Uterus (tissue), 4 donors: ENCODE data around the gene MDC1. TPM values are rescaled to one million over a fixed set of nuclear protein-coding genes. Genes with fewer than 3 reads are reported as not detected.

Experiments used
- DNase-seq, 2 donors: peaks; one replicate each; pipeline ENCODE4 v3.0.0-alpha.2; 2019 to 2020
- H3K27ac ChIP-seq, 2 donors: fragments of 200-600 bp; sonication (generic); 1 replicate in 1 of 2; 2 replicates in 1 of 2; pipeline ENCODE4 v1.5.1; 2016 to 2018
- H3K27me3 ChIP-seq, 2 donors: fragments of 200-600 bp; sonication (generic); one replicate each; pipeline ENCODE4 v1.5.1; 2018 to 2019; ENCODE audit warnings: control low read depth in 1 of 2
- H3K36me3 ChIP-seq, 2 donors: fragments of 200-600 bp; sonication (generic); one replicate each; pipeline ENCODE4 v1.5.1; 2019; ENCODE audit warnings: control low read depth in 1 of 2
- H3K4me1 ChIP-seq, 2 donors: fragments of 200-600 bp; sonication (generic); one replicate each; pipeline ENCODE4 v1.5.1; 2018 to 2019; ENCODE audit warnings: control low read depth in 1 of 2
- H3K4me3 ChIP-seq, 2 donors: fragments of 200-600 bp; sonication (generic); 1 replicate in 1 of 2; 2 replicates in 1 of 2; pipeline ENCODE4 v1.5.1; 2018 to 2019; ENCODE audit warnings: mild to moderate bottlenecking in 1 of 2
- H3K9me3 ChIP-seq, 2 donors: fragments of 200-600 bp; sonication (generic); one replicate each; pipeline ENCODE4 v1.5.1; 2019; ENCODE audit warnings: control low read depth in 1 of 2
- CTCF ChIP-seq, 4 experiments: fragments of 200-600 bp in 2 of 4; fragments of 450-650 bp in 2 of 4; sonication (generic) in 2 of 4; IDR thresholded peaks; one replicate each; pipeline ENCODE4 v1.5.1; 2016 to 2019; ENCODE audit warnings: antibody characterized with exemption in 4 of 4, mild to moderate bottlenecking in 2 of 4, moderate library complexity in 1 of 4
- POLR2A ChIP-seq, 2 donors: fragments of 450-650 bp; IDR thresholded peaks; one replicate each; pipeline ENCODE4 v1.6.1; 2016; ENCODE audit warnings: antibody characterized with exemption in 2 of 2, mild to moderate bottlenecking in 1 of 2, moderate library complexity in 1 of 2
- intact Hi-C: fragments of 100-400 bp; cut with DNase I; formaldehyde crosslinking; loops from one replicate; pipeline ENCODE4 v1.15.1; 2023; ENCODE audit warnings: low total_unique reads
- total RNA-seq, 4 donors: library from RNA; depleted of rRNA in 3 of 4; stranded (reverse); fragments of >200 nt in 3 of 4; gene quantifications; one replicate each; pipeline versions ENCODE4 v1.1.0 to v1.2.4, GENCODE V29; 2014 to 2023
- donor health status: DM: yes; HTN: yes; CAD: no.

MDC1 gene
- total RNA-seq, 4 donors from 2014 or later = 3.1 to 61.9 (median 10.2) TPM

GRCh38 chr6:30750379-30750668 lies 33.2 kb upstream of the MDC1 start:
- H3K36me3 ChIP-seq = no peaks in the 10 kb centered on the region
- H3K27ac ChIP-seq = peak overlapping the region; percentile 79 to 80
- intact Hi-C loops = no loop called here
- TF ChIP-seq POLR2A (IDR thresholded peaks at IDR 0.05) (no peak), CTCF (IDR thresholded peaks at IDR 0.05) (no peak)
- H3K4me1 ChIP-seq = peaks cover 0 to 6% of the 10 kb centered on the region in 2 donors
- H3K27me3 ChIP-seq = no peaks in the 10 kb centered on the region
- H3K4me3 ChIP-seq = no peak overlapping the region
- H3K9me3 ChIP-seq = no peaks in the 10 kb centered on the region
- DNase-seq = no peak

- TF ChIP-seq POLR2A (IDR thresholded peaks at IDR 0.05) (no peak), CTCF (IDR thresholded peaks at IDR 0.05) (no peak)
- Histone ChIP-seq H3K27me3 (no peaks in the 10 kb centered on the region), H3K27ac (peak overlapping the region; percentile 60 to 80), H3K9me3 (no peaks in the 10 kb centered on the region), H3K4me1 (peaks cover 0 to 6% of the 10 kb centered on the region in 2 donors), H3K36me3 (no peaks in the 10 kb centered on the region), H3K4me3 (no peak overlapping the region)
- intact Hi-C loops = no loop called here
- no peak for DNase-seq
Measured at GRCh38 chr6:30749554-30750378, 32.7 kb upstream of the MDC1 start.

GRCh38 chr6:30748851-30749540 lies 31.9 kb upstream of the MDC1 start:
- Histone ChIP-seq H3K4me3 (no peak overlapping the region), H3K27ac (peak overlapping the region; percentile 60 to 80), H3K27me3 (no peaks in the 10 kb centered on the region), H3K4me1 (peaks cover 0 to 6% of the 10 kb centered on the region in 2 donors), H3K9me3 (no peaks in the 10 kb centered on the region), H3K36me3 (no peaks in the 10 kb centered on the region)
- intact Hi-C loops = no loop called here
- DNase-seq = no peak
- TF ChIP-seq CTCF (IDR thresholded peaks at IDR 0.05) (no peak), POLR2A (IDR thresholded peaks at IDR 0.05) (no peak)

- H3K36me3 ChIP-seq = no peaks in the 10 kb centered on the region
- intact Hi-C loops = no loop called here
- peak overlapping the region; percentile 60 to 80 for H3K27ac ChIP-seq
- TF ChIP-seq POLR2A (IDR thresholded peaks at IDR 0.05) (no peak), CTCF (IDR thresholded peaks at IDR 0.05) (no peak)
- H3K9me3 ChIP-seq = no peaks in the 10 kb centered on the region
- H3K4me3 ChIP-seq = no peak overlapping the region
- no peaks in the 10 kb centered on the region for H3K27me3 ChIP-seq
- peaks cover 0 to 6% of the 10 kb centered on the region in 2 donors for H3K4me1 ChIP-seq
- DNase-seq = no peak
Measured at GRCh38 chr6:30747902-30748769, 31.1 kb upstream of the MDC1 start.
